ENCODE measurements around the gene IL1RAPL2.
"Not testable (repeated sequence)": the region's sequence is repeated elsewhere in the genome, so short reads cannot be mapped to it uniquely, and the experiment has no call there.

IL1RAPL2 gene

GRCh38 chrX:104565791-104566680 is at the start of gene IL1RAPL2:
Gene IL1RAPL2, plus strand, starts transcription at chrX:104566199.
- peak; percentile 31 for DNase-seq (ENCODE audit: low spot score)
- POLR2A ChIA-PET (ENCODE audit: low non-redundant PET), result interaction anchor here (0.7 kb wide), 1 partner anchor 183 kb away, joined by 3 read pairs; no protein-coding TSS in a partner anchor
- TF ChIP-seq CTCF (conservative IDR thresholded peaks at IDR 0.05; ENCODE audit: low read depth), result peak; percentile 49
- CTCF ChIA-PET, result interaction anchor here (0.6 to 1.9 kb wide), 17 partner anchors 9 to 661 kb away, joined by 3 to 11 read pairs (median 3); no protein-coding TSS in a partner anchor
- no peak within 1 kb of the TSS for H3K27ac ChIP-seq

GRCh38 chrX:104522386-104522785 is 43.6 kb upstream of the IL1RAPL2 start:
- ChIA-PET CTCF (no interaction called here), POLR2A (ENCODE audit: low non-redundant PET) (no interaction called here)
- no peak for TF ChIP-seq CTCF (conservative IDR thresholded peaks at IDR 0.05; ENCODE audit: low read depth)
- H3K27ac ChIP-seq, result no peak overlapping the region
- DNase-seq (ENCODE audit: low spot score), result no peak

- POLR2A ChIA-PET (ENCODE audit: low non-redundant PET), result no interaction called here
- CTCF ChIA-PET, result no interaction called here
- H3K27ac ChIP-seq, result no peak overlapping the region
- DNase-seq (ENCODE audit: low spot score), result no peak
- TF ChIP-seq CTCF (conservative IDR thresholded peaks at IDR 0.05; ENCODE audit: low read depth), result no peak
Measured at GRCh38 chrX:104523858-104524257, 42.1 kb upstream of the IL1RAPL2 start.

GRCh38 chrX:104539081-104539480 is 26.9 kb upstream of the IL1RAPL2 start:
- POLR2A ChIA-PET (ENCODE audit: low non-redundant PET), result no interaction called here
- no peak overlapping the region for H3K27ac ChIP-seq
- CTCF ChIA-PET, result no interaction called here
- no peak for DNase-seq (ENCODE audit: low spot score)
- no peak for TF ChIP-seq CTCF (conservative IDR thresholded peaks at IDR 0.05; ENCODE audit: low read depth)

GRCh38 chrX:104542447-104542846 is 23.6 kb upstream of the IL1RAPL2 start:
- CTCF ChIA-PET; DNase-seq (ENCODE audit: low spot score); POLR2A ChIA-PET (ENCODE audit: low non-redundant PET); H3K27ac ChIP-seq: not testable (repeated sequence)

GRCh38 chrX:104564335-104564734 is 1.7 kb upstream of the IL1RAPL2 start:
- no peak for TF ChIP-seq CTCF (conservative IDR thresholded peaks at IDR 0.05; ENCODE audit: low read depth)
- POLR2A ChIA-PET (ENCODE audit: low non-redundant PET), result no interaction called here
- CTCF ChIA-PET, result interaction anchor here (0.7 kb wide), 1 partner anchor 76 kb away, joined by 3 read pairs; no protein-coding TSS in a partner anchor
- H3K27ac ChIP-seq, result no peak overlapping the region
- DNase-seq (ENCODE audit: low spot score), result no peak

Data from RWPE1 (cell line).